ENCODE measurements around the gene AICDA. TPM values are rescaled to one million over a fixed set of nuclear protein-coding genes. Genes with fewer than 3 reads are reported as not detected.

The AICDA gene
- total RNA-seq, 1 experiment from 2014 or later: 2.6 TPM

DNA sequence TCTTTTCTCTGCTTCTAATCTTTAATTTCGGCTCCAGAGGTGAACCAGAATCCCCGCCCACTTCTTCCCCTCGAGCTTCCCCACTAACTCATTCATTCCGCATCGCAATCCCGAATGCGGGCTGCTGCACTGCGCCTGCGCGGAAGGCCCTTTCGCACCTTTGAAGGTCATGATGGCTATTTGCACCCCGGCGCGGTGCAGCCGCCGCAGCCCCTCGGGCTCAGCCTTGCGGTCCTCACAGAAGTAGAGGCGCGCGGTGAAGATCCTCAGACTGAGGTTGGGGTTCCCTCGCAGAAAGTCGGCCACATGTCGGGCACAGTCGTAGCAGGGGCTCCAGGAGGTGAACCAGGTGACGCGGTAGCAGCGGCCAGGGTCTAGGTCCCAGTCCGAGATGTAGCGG is 7.6 kb downstream of the AICDA start:
- no peak overlapping the region for H3K9ac ChIP-seq (ENCODE audit: low read length)
- H3K27ac ChIP-seq (ENCODE audit: low read length): no peak overlapping the region
- H3K9me2 ChIP-seq (replicated peaks; ENCODE audit: insufficient read depth, low read length): no peaks in the 10 kb centered on the region
- peaks cover 15% of the 10 kb centered on the region for H3K4me1 ChIP-seq (ENCODE audit: low read length)
- no peaks in the 10 kb centered on the region for H3K79me2 ChIP-seq (ENCODE audit: low read length)
- H2AFZ ChIP-seq (ENCODE audit: low read length): no peak overlapping the region
- H3K4me2 ChIP-seq (ENCODE audit: low read depth, low read length, poor library complexity, severe bottlenecking): no peak overlapping the region
- H3K36me3 ChIP-seq (ENCODE audit: insufficient read depth, low read length): no peaks in the 10 kb centered on the region
- no peak for DNase-seq
- H3K9me3 ChIP-seq (ENCODE audit: low read length): no peaks in the 10 kb centered on the region
- H4K20me1 ChIP-seq (ENCODE audit: insufficient read depth, low read depth, low read length): no peaks in the 10 kb centered on the region
- H3K27me3 ChIP-seq (ENCODE audit: low read length): no peaks in the 10 kb centered on the region
- H3K4me3 ChIP-seq (ENCODE audit: low read length): no peak overlapping the region

DNA sequence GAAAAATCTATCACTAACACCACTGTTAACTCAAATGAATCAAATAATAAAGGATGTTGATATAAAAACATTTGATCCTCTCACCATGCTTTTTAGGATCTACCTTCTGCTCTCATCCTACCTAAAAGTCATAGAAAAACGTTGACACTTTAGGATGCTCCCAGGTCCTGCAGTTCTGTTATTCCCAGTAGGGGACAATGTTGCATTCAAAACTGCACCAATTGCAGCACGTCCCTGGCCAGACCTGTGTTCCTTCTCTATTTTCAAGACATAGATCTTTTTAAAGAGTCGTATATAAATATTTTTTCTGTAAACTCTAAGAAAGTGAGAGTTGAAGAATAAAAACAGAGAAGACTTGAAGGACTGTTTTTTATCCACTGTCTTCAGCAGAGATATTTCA is 8.8 kb downstream of the AICDA start:
- DNase-seq: no peak
- Histone ChIP-seq H2AFZ (ENCODE audit: low read length) (no peak overlapping the region), H3K9me2 (replicated peaks; ENCODE audit: insufficient read depth, low read length) (no peaks in the 10 kb centered on the region), H3K27ac (ENCODE audit: low read length) (no peak overlapping the region), H3K36me3 (ENCODE audit: insufficient read depth, low read length) (no peaks in the 10 kb centered on the region), H4K20me1 (ENCODE audit: insufficient read depth, low read depth, low read length) (no peaks in the 10 kb centered on the region), H3K27me3 (ENCODE audit: low read length) (no peaks in the 10 kb centered on the region; the same call in 1 of the 2 replicates), H3K4me2 (ENCODE audit: low read depth, low read length, poor library complexity, severe bottlenecking) (no peak overlapping the region), H3K4me1 (ENCODE audit: low read length) (peaks cover 3% of the 10 kb centered on the region), H3K79me2 (ENCODE audit: low read length) (no peaks in the 10 kb centered on the region), H3K9me3 (ENCODE audit: low read length) (no peaks in the 10 kb centered on the region), H3K4me3 (ENCODE audit: low read length) (no peak overlapping the region), H3K9ac (ENCODE audit: low read length) (no peak overlapping the region)

DNA sequence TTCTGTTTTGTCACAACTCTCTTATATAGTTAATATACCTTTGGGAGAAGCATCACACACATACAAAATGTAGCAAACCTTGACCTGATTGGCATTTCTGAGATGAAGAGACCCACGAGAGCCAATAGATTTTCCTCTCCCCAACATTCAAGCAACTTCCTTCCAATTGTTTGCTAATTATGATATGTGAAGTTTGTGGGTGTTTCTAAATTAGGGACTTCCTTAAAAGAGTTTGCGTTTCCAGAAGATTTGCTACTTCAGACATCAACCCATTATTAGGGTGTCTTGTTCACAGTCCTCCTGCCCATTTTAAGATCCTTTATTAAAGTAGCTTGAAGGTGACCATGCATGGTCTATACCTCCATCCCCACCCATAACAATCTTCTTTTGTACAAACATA is 9.4 kb downstream of the AICDA start:
- Histone ChIP-seq H3K4me3 (ENCODE audit: low read length) (no peak overlapping the region), H3K27me3 (ENCODE audit: low read length) (no peaks in the 10 kb centered on the region; the same call in 1 of the 2 replicates), H3K4me2 (ENCODE audit: low read depth, low read length, poor library complexity, severe bottlenecking) (no peak overlapping the region), H2AFZ (ENCODE audit: low read length) (no peak overlapping the region), H3K9me2 (replicated peaks; ENCODE audit: insufficient read depth, low read length) (no peaks in the 10 kb centered on the region), H4K20me1 (ENCODE audit: insufficient read depth, low read depth, low read length) (no peaks in the 10 kb centered on the region), H3K9me3 (ENCODE audit: low read length) (no peaks in the 10 kb centered on the region), H3K9ac (ENCODE audit: low read length) (no peak overlapping the region), H3K27ac (ENCODE audit: low read length) (no peak overlapping the region), H3K4me1 (ENCODE audit: low read length) (no peaks in the 10 kb centered on the region), H3K36me3 (ENCODE audit: insufficient read depth, low read length) (no peaks in the 10 kb centered on the region), H3K79me2 (ENCODE audit: low read length) (no peaks in the 10 kb centered on the region)
- no peak for DNase-seq

DNA sequence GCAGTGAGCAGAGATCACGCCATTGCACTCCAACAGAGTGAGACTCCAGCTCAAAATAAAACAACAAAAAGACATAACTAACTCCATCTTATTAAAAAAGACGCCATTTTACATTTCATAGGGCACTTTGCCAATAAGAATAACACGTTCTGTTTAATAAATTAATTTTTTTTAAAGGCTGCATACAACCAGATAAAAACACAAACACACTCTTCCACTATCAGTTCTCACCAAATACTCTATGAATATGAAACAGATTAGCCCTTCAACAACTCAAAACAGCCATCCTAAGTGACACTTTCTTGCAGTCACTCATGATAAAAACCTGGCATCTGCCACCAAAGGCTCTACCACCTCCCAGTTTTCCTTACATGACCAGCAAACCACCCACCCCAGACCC is 16.1 kb downstream of the AICDA start:
- Histone ChIP-seq H3K4me1 (ENCODE audit: low read length) (peaks cover 2% of the 10 kb centered on the region), H3K4me3 (ENCODE audit: low read length) (no peak overlapping the region), H3K9ac (ENCODE audit: low read length) (no peak overlapping the region), H3K27me3 (ENCODE audit: low read length) (no peaks in the 10 kb centered on the region; the same call in 1 of the 2 replicates), H3K27ac (ENCODE audit: low read length) (no peak overlapping the region), H3K4me2 (ENCODE audit: low read depth, low read length, poor library complexity, severe bottlenecking) (no peak overlapping the region), H3K9me2 (replicated peaks; ENCODE audit: insufficient read depth, low read length) (no peaks in the 10 kb centered on the region), H3K36me3 (ENCODE audit: insufficient read depth, low read length) (no peaks in the 10 kb centered on the region), H4K20me1 (ENCODE audit: insufficient read depth, low read depth, low read length) (no peaks in the 10 kb centered on the region), H3K79me2 (ENCODE audit: low read length) (no peaks in the 10 kb centered on the region), H2AFZ (ENCODE audit: low read length) (no peak overlapping the region), H3K9me3 (ENCODE audit: low read length) (no peaks in the 10 kb centered on the region)
- DNase-seq: no peak

DNA sequence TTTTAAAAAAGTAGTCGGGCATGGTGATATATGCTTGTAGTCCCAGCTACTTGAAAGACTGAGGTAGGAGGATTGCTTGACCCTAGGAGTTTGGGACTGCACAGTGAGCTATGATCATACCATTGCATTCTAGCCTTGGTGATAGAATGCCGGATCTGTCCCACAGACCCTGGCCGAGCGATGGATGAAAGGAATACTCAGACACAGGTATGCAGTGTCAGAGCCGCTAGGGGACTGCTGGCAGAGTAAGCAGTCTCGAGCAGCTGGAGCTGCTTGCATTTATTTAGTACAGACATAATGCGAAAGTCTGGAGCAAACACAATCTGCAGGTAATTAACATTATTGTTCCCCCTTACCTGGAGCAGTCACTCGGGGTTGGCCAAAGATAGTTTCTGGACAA is 18.6 kb downstream of the AICDA start:
- H3K36me3 ChIP-seq (ENCODE audit: insufficient read depth, low read length): no peaks in the 10 kb centered on the region
- H3K79me2 ChIP-seq (ENCODE audit: low read length): no peaks in the 10 kb centered on the region
- H4K20me1 ChIP-seq (ENCODE audit: insufficient read depth, low read depth, low read length): no peaks in the 10 kb centered on the region
- no peak overlapping the region for H3K4me2 ChIP-seq (ENCODE audit: low read depth, low read length, poor library complexity, severe bottlenecking)
- H2AFZ ChIP-seq (ENCODE audit: low read length): no peak overlapping the region
- DNase-seq: no peak
- no peaks in the 10 kb centered on the region for H3K27me3 ChIP-seq (ENCODE audit: low read length)
- no peak overlapping the region for H3K27ac ChIP-seq (ENCODE audit: low read length)
- H3K9ac ChIP-seq (ENCODE audit: low read length): no peak overlapping the region
- H3K9me2 ChIP-seq (replicated peaks; ENCODE audit: insufficient read depth, low read length): no peaks in the 10 kb centered on the region
- H3K9me3 ChIP-seq (ENCODE audit: low read length): no peaks in the 10 kb centered on the region
- H3K4me1 ChIP-seq (ENCODE audit: low read length): peaks cover 16% of the 10 kb centered on the region
- H3K4me3 ChIP-seq (ENCODE audit: low read length): no peak overlapping the region

DNA sequence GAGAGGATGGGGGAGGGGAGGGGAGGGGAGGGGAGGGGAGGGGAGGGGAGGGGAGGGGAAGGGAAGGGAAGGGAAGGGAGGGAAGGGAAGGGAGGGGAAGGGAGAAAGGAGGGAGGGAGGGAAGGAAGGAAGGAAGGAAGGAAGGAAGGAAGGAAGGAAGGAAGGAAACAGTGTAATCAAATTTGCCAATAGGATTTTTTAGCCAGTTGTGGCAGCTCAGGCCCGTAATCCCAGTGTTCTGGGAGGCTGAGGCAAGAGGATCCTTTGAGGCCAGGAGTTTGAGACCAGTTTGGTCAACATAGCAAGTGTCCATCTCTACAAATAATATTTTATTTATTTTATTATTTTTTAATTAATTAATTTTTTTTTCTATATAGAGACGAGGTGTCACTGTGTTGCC is 19.4 kb downstream of the AICDA start:
- no peaks in the 10 kb centered on the region for H4K20me1 ChIP-seq (ENCODE audit: insufficient read depth, low read depth, low read length)
- no peaks in the 10 kb centered on the region for H3K27me3 ChIP-seq (ENCODE audit: low read length)
- H3K79me2 ChIP-seq (ENCODE audit: low read length): no peaks in the 10 kb centered on the region
- no peak overlapping the region for H2AFZ ChIP-seq (ENCODE audit: low read length)
- H3K4me3 ChIP-seq (ENCODE audit: low read length): no peak overlapping the region
- H3K9me3 ChIP-seq (ENCODE audit: low read length): no peaks in the 10 kb centered on the region
- H3K9ac ChIP-seq (ENCODE audit: low read length): no peak overlapping the region
- no peak overlapping the region for H3K27ac ChIP-seq (ENCODE audit: low read length)
- H3K36me3 ChIP-seq (ENCODE audit: insufficient read depth, low read length): no peaks in the 10 kb centered on the region
- DNase-seq: no peak
- H3K9me2 ChIP-seq (replicated peaks; ENCODE audit: insufficient read depth, low read length): no peaks in the 10 kb centered on the region
- H3K4me2 ChIP-seq (ENCODE audit: low read depth, low read length, poor library complexity, severe bottlenecking): no peak overlapping the region
- H3K4me1 ChIP-seq (ENCODE audit: low read length): peaks cover 16% of the 10 kb centered on the region

DNA sequence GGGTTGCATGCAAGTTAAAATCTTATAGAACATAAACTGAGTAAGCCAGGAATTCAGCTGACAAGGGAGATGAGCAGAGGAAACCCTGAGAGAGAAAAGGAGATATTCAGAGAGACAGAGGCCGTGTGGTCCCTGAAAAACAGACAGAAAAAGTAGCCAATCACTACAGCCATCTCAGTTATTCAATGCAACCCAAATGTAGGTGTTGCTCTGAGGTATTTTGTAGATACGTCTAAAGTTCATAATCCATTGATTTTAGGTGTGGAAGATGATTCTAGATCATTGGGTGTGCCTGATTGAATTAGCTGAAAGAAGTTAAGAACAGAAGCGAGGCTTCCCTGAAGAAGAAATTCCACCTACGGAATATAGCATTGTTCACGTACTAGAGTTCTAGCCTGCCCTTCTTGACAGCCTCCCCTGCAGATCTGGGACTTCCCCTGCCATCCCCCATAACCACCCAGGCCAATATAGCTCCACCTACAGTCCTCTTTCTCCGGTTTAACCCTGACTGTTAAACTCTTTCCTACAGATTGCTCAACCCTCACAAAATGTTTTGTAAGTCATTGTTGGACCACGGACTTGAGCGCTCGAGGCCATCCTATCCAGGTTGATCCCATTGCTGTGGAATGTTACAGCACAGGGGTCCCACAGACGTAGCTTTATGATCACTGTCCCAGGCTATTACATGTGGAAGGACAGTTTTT is 21.7 kb downstream of the AICDA start:
- Histone ChIP-seq H4K20me1 (ENCODE audit: insufficient read depth, low read depth, low read length) (no peaks in the 10 kb centered on the region), H3K4me3 (ENCODE audit: low read length) (peak overlapping the region; percentile 17; the same call in 1 of the 2 replicates), H3K9me3 (ENCODE audit: low read length) (no peaks in the 10 kb centered on the region), H3K27ac (ENCODE audit: low read length) (no peak overlapping the region), H3K79me2 (ENCODE audit: low read length) (no peaks in the 10 kb centered on the region), H3K36me3 (ENCODE audit: insufficient read depth, low read length) (no peaks in the 10 kb centered on the region), H2AFZ (ENCODE audit: low read length) (peak overlapping the region; percentile 80; the same call in 1 of the 2 replicates), H3K9me2 (replicated peaks; ENCODE audit: insufficient read depth, low read length) (no peaks in the 10 kb centered on the region), H3K4me2 (ENCODE audit: low read depth, low read length, poor library complexity, severe bottlenecking) (peak overlapping the region; percentile 41), H3K4me1 (ENCODE audit: low read length) (peaks cover 16% of the 10 kb centered on the region), H3K9ac (ENCODE audit: low read length) (peak overlapping the region; percentile 27), H3K27me3 (ENCODE audit: low read length) (no peaks in the 10 kb centered on the region)
- peak; percentile 73 for DNase-seq

DNA sequence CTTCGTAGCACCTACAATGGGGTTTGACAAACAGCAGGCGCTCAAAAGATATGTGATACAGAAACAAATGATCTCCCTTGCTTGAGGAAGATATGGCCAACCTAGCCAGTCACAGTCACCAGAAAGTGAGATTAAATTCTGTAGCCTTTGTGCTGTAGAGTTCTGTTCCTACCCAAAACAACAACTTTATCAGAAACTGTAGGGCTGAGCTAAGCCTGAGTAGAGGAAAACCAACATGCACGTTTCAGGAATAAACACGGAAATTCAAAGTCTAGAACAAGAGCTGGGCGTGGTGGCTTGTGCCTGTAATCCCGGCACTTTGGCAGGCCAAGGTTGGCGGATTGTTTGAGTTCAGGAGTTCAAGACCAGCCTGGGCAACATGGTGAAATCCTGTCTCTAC is 23.0 kb downstream of the AICDA start:
- no peak overlapping the region for H3K4me3 ChIP-seq (ENCODE audit: low read length)
- H3K4me1 ChIP-seq (ENCODE audit: low read length): peaks cover 16% of the 10 kb centered on the region
- H3K27me3 ChIP-seq (ENCODE audit: low read length): no peaks in the 10 kb centered on the region
- no peaks in the 10 kb centered on the region for H3K9me3 ChIP-seq (ENCODE audit: low read length)
- no peaks in the 10 kb centered on the region for H3K9me2 ChIP-seq (replicated peaks; ENCODE audit: insufficient read depth, low read length)
- H3K79me2 ChIP-seq (ENCODE audit: low read length): no peaks in the 10 kb centered on the region
- H4K20me1 ChIP-seq (ENCODE audit: insufficient read depth, low read depth, low read length): no peaks in the 10 kb centered on the region
- no peak overlapping the region for H3K9ac ChIP-seq (ENCODE audit: low read length)
- no peaks in the 10 kb centered on the region for H3K36me3 ChIP-seq (ENCODE audit: insufficient read depth, low read length)
- no peak overlapping the region for H3K27ac ChIP-seq (ENCODE audit: low read length)
- no peak overlapping the region for H2AFZ ChIP-seq (ENCODE audit: low read length)
- no peak overlapping the region for H3K4me2 ChIP-seq (ENCODE audit: low read depth, low read length, poor library complexity, severe bottlenecking)
- peak; percentile 35 for DNase-seq

Measured in Karpas-422 (cell line).